HepG2 (cell line): ENCODE results near the gene HSD11B2. TPM values are rescaled to one million over a fixed set of nuclear protein-coding genes. Genes with fewer than 3 reads are reported as not detected.

Experiments used
- CBFB ChIP-seq: sonication (generic); formaldehyde crosslinking; IDR thresholded peaks from 2 replicates; pipeline ENCODE4 v1.4.0; 2020; ENCODE audit warnings: missing genetic modification reagents
- ELF4 ChIP-seq: sonication (generic); formaldehyde crosslinking; IDR thresholded peaks from 2 replicates; pipeline ENCODE4 v1.5.0; 2020; ENCODE audit warnings: missing genetic modification reagents, mild to moderate bottlenecking, moderate library complexity, borderline replicate concordance
- HNRNPLL ChIP-seq: fragments of 200-400 bp; formaldehyde crosslinking; IDR thresholded peaks from 2 replicates; pipeline ENCODE4 v1.6.1; 2017; ENCODE audit warnings: mild to moderate bottlenecking, low read depth, low read length; ENCODE audit not compliant: poor library complexity, severe bottlenecking
- JUND ChIP-seq: sonication (generic); formaldehyde crosslinking; IDR thresholded peaks from 2 replicates; pipeline ENCODE4 v1.8.0; 2022; ENCODE audit warnings: mild to moderate bottlenecking, missing genetic modification reagents
- NFIC ChIP-seq: IDR thresholded peaks from 2 replicates; pipeline ENCODE4 v1.6.1; 2012; ENCODE audit warnings: mild to moderate bottlenecking, low read length, inconsistent platforms
- RBAK ChIP-seq: sonication (generic); formaldehyde crosslinking; IDR thresholded peaks from 2 replicates; pipeline ENCODE4 v1.5.1; 2020; ENCODE audit warnings: mild to moderate bottlenecking, missing genetic modification reagents
- TERF1 ChIP-seq: sonication (generic); formaldehyde crosslinking; IDR thresholded peaks from 2 replicates; pipeline ENCODE4 v1.8.0; 2022; ENCODE audit warnings: mild to moderate bottlenecking, missing genetic modification reagents, moderate library complexity
- TFDP1 ChIP-seq: IDR thresholded peaks from 2 replicates; pipeline ENCODE4 v1.6.1; 2016; ENCODE audit warnings: missing compliant biosample characterization, missing genetic modification reagents, borderline replicate concordance
- ZC3H13 ChIP-seq: sonication (generic); formaldehyde crosslinking; IDR thresholded peaks from 2 replicates; pipeline ENCODE4 v1.8.1; 2023; ENCODE audit warnings: mild to moderate bottlenecking, missing genetic modification reagents, moderate library complexity
- ZFP37 ChIP-seq: sonication (generic); formaldehyde crosslinking; IDR thresholded peaks from 2 replicates; pipeline ENCODE4 v1.4.0; 2020; ENCODE audit warnings: missing genetic modification reagents, borderline replicate concordance
- ZNF317 ChIP-seq: sonication (generic); formaldehyde crosslinking; IDR thresholded peaks from 2 replicates; pipeline ENCODE4 v1.5.0; 2020; ENCODE audit warnings: mild to moderate bottlenecking, missing genetic modification reagents
- ZNF343 ChIP-seq: sonication (generic); formaldehyde crosslinking; IDR thresholded peaks from 2 replicates; pipeline ENCODE4 v1.4.0; 2020; ENCODE audit warnings: mild to moderate bottlenecking, missing genetic modification reagents
- ZNF451 ChIP-seq: sonication (generic); formaldehyde crosslinking; IDR thresholded peaks from 2 replicates; pipeline ENCODE4 v1.5.0; 2020; ENCODE audit warnings: mild to moderate bottlenecking, missing genetic modification reagents
- ZNF703 ChIP-seq: sonication (generic); formaldehyde crosslinking; IDR thresholded peaks from 2 replicates; pipeline ENCODE4 v1.5.1; 2020; ENCODE audit warnings: missing genetic modification reagents, mild to moderate bottlenecking, moderate library complexity, borderline replicate concordance
- ZNF761 ChIP-seq: sonication (generic); formaldehyde crosslinking; conservative IDR thresholded peaks from 2 replicates; pipeline ENCODE4 v1.4.0; 2020; ENCODE audit warnings: mild to moderate bottlenecking, missing genetic modification reagents
- ZNF883 ChIP-seq: sonication (generic); formaldehyde crosslinking; IDR thresholded peaks from 2 replicates; pipeline ENCODE4 v1.5.1; 2020; ENCODE audit warnings: mild to moderate bottlenecking, missing genetic modification reagents; ENCODE audit errors: not compliant biosample characterization
- polyA plus RNA-seq, 8 experiments: library from polyadenylated mRNA; depleted of rRNA in 3 of 8; stranded (reverse) in 7 of 8; unstranded in 1 of 8; fragments of >200 nt; fragmentation: Illumina TruSeq in 4 of 8; extraction: Trizol in 4 of 8; gene quantifications; 2 replicates each; pipeline versions ENCODE4 v1.2.1 to v1.2.3, GENCODE V29; 2011 to 2016; ENCODE audit warnings: low read depth in 4 of 8, missing spikeins in 1 of 8, mixed read lengths in 1 of 8; ENCODE audit not compliant: insufficient read depth in 1 of 8
- total RNA-seq, 5 experiments: library from RNA; depleted of rRNA; stranded (reverse); fragments of >200 nt; fragmentation: Illumina TruSeq; extraction: Trizol; gene quantifications; 2 replicates each; pipeline ENCODE4 v1.2.3, GENCODE V29; 2016; ENCODE audit warnings: low read depth in 1 of 5
- TF ChIP-seq, protein P1 (sequence below): sonication (generic); formaldehyde crosslinking; IDR thresholded peaks from 2 replicates; pipeline ENCODE4 v1.4.0; 2020; ENCODE audit warnings: low read depth, mild to moderate bottlenecking, missing genetic modification reagents
- TF ChIP-seq, protein P2 (sequence below): sonication (generic); formaldehyde crosslinking; IDR thresholded peaks from 2 replicates; pipeline ENCODE4 v1.4.0; 2020; ENCODE audit warnings: missing genetic modification reagents
- TF ChIP-seq, protein P3 (sequence below): sonication (generic); formaldehyde crosslinking; conservative IDR thresholded peaks from 2 replicates; pipeline ENCODE4 v1.4.0; 2020; ENCODE audit warnings: mild to moderate bottlenecking, missing genetic modification reagents, moderate library complexity

The HSD11B2 gene
- total and polyA plus RNA-seq, 2 of the 13 experiments (the other 11 are each of a cell fraction or from before 2014, with no cell fraction given) = 8.9 to 13.6 TPM

DNA sequence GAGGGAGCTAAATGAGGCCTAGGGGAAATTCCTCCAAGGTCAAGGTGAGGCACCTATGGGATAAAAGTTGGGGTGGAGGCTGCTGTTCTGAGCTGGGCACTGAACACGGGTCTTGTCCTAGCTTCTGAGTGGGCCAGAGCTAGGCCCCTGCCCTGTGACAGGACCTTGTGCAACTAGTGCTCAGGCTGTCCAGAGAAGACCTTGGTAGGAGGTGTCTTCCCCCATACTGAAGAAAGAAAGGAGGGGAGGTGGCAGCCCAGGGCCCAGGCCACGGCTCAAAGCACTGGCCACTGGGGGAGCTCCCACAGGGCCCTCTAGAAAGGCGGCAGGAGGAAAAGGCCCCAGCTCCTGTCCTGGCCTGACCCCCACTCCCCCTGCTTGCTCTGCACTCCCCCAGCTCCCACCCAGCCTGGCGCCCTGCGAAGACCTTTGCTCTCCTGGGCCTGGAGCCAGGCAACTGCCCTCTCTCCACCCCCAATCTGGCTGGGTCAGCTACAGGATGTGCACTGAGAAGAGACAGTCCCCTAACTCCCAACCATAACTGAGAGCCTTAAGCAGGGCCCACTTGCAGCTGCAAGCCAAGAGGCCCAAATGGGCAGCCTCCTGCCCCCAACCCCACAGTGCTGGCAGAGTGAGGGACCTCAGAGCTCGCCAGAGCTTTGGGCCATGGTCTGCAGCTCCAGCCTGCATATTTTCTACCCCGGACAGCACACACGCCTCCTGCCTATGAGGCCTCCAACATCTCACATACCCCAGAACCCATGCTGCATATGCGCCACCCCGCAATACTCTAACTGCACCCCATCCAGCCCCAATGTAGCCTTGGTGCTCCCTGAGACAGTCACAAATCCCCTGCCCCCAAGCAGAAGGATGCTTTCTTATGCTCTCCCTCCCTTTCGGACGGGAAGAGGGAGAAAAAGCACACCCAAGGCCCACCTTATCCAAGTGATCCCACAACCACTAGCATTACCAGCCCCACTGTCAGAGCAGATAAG is 15.3 kb downstream of the HSD11B2 start (continued):
- TF ChIP-seq NFIC (peak; percentile 52; the same call in 1 of the 2 replicates), CBFB (0 out of 2 replicates have a peak, but pooled peaks have one; percentile 31), ZNF317 (peak; percentile 85), ZNF761 (CRISPR knock-in tag) (no peak), RBAK (CRISPR knock-in tag) (peak; percentile 81; the same call in 1 of the 2 replicates), ZNF451 (CRISPR knock-in tag) (peak; percentile 67; the same call in 1 of the 2 replicates), ZC3H13 (no peak), TERF1 (CRISPR knock-in tag) (no peak), ZNF703 (CRISPR knock-in tag) (no peak), ZFP37 (CRISPR knock-in tag) (no peak), JUND (CRISPR knock-in tag) (no peak), ZNF883 (CRISPR knock-in tag) (no peak), HNRNPLL (peak; percentile 48), TFDP1 (no peak; the same call in 1 of the 2 replicates), ELF4 (CRISPR knock-in tag) (no peak), ZNF343 (CRISPR knock-in tag) (no peak)
- TF ChIP-seq, protein P1, sequence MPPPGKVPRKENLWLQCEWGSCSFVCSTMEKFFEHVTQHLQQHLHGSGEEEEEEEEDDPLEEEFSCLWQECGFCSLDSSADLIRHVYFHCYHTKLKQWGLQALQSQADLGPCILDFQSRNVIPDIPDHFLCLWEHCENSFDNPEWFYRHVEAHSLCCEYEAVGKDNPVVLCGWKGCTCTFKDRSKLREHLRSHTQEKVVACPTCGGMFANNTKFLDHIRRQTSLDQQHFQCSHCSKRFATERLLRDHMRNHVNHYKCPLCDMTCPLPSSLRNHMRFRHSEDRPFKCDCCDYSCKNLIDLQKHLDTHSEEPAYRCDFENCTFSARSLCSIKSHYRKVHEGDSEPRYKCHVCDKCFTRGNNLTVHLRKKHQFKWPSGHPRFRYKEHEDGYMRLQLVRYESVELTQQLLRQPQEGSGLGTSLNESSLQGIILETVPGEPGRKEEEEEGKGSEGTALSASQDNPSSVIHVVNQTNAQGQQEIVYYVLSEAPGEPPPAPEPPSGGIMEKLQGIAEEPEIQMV (CRISPR knock-in tag) = no peak
- TF ChIP-seq, protein P2, sequence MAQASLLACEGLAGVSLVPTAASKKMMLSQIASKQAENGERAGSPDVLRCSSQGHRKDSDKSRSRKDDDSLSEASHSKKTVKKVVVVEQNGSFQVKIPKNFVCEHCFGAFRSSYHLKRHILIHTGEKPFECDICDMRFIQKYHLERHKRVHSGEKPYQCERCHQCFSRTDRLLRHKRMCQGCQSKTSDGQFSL (CRISPR knock-in tag) = peak; percentile 87
- TF ChIP-seq, protein P3, sequence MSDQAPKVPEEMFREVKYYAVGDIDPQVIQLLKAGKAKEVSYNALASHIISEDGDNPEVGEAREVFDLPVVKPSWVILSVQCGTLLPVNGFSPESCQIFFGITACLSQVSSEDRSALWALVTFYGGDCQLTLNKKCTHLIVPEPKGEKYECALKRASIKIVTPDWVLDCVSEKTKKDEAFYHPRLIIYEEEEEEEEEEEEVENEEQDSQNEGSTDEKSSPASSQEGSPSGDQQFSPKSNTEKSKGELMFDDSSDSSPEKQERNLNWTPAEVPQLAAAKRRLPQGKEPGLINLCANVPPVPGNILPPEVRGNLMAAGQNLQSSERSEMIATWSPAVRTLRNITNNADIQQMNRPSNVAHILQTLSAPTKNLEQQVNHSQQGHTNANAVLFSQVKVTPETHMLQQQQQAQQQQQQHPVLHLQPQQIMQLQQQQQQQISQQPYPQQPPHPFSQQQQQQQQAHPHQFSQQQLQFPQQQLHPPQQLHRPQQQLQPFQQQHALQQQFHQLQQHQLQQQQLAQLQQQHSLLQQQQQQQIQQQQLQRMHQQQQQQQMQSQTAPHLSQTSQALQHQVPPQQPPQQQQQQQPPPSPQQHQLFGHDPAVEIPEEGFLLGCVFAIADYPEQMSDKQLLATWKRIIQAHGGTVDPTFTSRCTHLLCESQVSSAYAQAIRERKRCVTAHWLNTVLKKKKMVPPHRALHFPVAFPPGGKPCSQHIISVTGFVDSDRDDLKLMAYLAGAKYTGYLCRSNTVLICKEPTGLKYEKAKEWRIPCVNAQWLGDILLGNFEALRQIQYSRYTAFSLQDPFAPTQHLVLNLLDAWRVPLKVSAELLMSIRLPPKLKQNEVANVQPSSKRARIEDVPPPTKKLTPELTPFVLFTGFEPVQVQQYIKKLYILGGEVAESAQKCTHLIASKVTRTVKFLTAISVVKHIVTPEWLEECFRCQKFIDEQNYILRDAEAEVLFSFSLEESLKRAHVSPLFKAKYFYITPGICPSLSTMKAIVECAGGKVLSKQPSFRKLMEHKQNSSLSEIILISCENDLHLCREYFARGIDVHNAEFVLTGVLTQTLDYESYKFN = peak; percentile 98
